Upper lobe of left lung (tissue), 6 donors: ENCODE results near the gene CLEC1A. TPM values are rescaled to one million over a fixed set of nuclear protein-coding genes. Genes with fewer than 3 reads are reported as not detected.

Source experiments
- ATAC-seq, 2 donors: fragments of 200-7000 bp; cut with Tn5 transposase; one replicate each; pipeline ENCODE4 v1.9.1; 2022; ENCODE audit warnings: mild to moderate bottlenecking in 2 of 2, moderate library complexity in 2 of 2; ENCODE audit not compliant: low FRiP score in 2 of 2
- DNase-seq, 2 donors: peaks; one replicate each; pipeline ENCODE4 v3.0.0-alpha.2; 2019 to 2020
- H3K27ac ChIP-seq, 4 donors: fragments of 200-600 bp; sonication (generic); one replicate each; pipeline ENCODE4 v1.5.1; 2016 to 2019
- H3K27me3 ChIP-seq, 4 donors: fragments of 200-600 bp; sonication (generic); one replicate each; pipeline ENCODE4 v1.5.1; 2017 to 2019
- H3K36me3 ChIP-seq, 4 donors: fragments of 200-600 bp; sonication (generic); one replicate each; pipeline ENCODE4 v1.5.1; 2016 to 2019
- H3K4me1 ChIP-seq, 4 donors: fragments of 200-600 bp; sonication (generic); one replicate each; pipeline ENCODE4 v1.5.1; 2018 to 2019
- H3K4me3 ChIP-seq, 4 donors: fragments of 200-600 bp; sonication (generic); one replicate each; pipeline ENCODE4 v1.5.1; 2017 to 2019; ENCODE audit warnings: mild to moderate bottlenecking in 2 of 4, moderate library complexity in 1 of 4
- H3K9me3 ChIP-seq, 4 donors: fragments of 200-600 bp; sonication (generic); one replicate each; pipeline ENCODE4 v1.5.1; 2018 to 2019
- CTCF ChIP-seq, 6 experiments: fragments of 450-650 bp in 4 of 6; fragments of 200-600 bp in 2 of 6; sonication (generic) in 2 of 6; IDR thresholded peaks; one replicate each; pipeline ENCODE4 v1.5.1; 2016 to 2019; ENCODE audit warnings: antibody characterized with exemption in 6 of 6
- EP300 ChIP-seq, 4 donors: sonication (generic); formaldehyde crosslinking; IDR thresholded peaks; one replicate each; pipeline ENCODE4 v1.5.1; 2017; ENCODE audit warnings: antibody characterized with exemption in 4 of 4, control low read depth in 2 of 4
- POLR2A ChIP-seq, 4 donors: fragments of 450-650 bp; IDR thresholded peaks; one replicate each; pipeline ENCODE4 v1.5.1; 2016 to 2017; ENCODE audit warnings: antibody characterized with exemption in 4 of 4, mild to moderate bottlenecking in 2 of 4
- POLR2AphosphoS5 ChIP-seq, 2 donors: sonication (generic); formaldehyde crosslinking; IDR thresholded peaks; one replicate each; pipeline ENCODE4 v1.5.1; 2017; ENCODE audit warnings: antibody characterized with exemption in 2 of 2
- WGBS, 2 donors: methylation state at CpG; one replicate each; pipeline ENCODE4 v1.1.5; 2017 to 2018; 5-methylcytosine and 5-hydroxymethylcytosine counted together
- total RNA-seq, 6 donors: library from RNA; depleted of rRNA in 4 of 6; stranded (reverse); fragments of >200 nt in 4 of 6; gene quantifications; one replicate each; pipeline versions ENCODE4 v1.1.0 to v1.2.1, GENCODE V29; 2016 to 2021
- donor health status: DM: no; HTN: no; CAD: no; lungs with moderate emphysema.
- donor health status: DM: no; HTN: yes; CAD: no; lungs with severe emphysema.

Gene CLEC1A
- total RNA-seq, 6 donors from 2014 or later: 3.9 to 13.0 (median 6.3) TPM

- peaks cover 0 to 13% (median 8%) of the 10 kb centered on the region in 4 donors for H3K4me1 ChIP-seq
- no peaks in the 10 kb centered on the region for H3K9me3 ChIP-seq
- ATAC-seq (no peak), DNase-seq (no peak)
- no peaks in the 10 kb centered on the region for H3K27me3 ChIP-seq
- TF ChIP-seq POLR2AphosphoS5 (IDR thresholded peaks at IDR 0.05) (no peak), CTCF (IDR thresholded peaks at IDR 0.05) (no peak), POLR2A (IDR thresholded peaks at IDR 0.05) (no peak), EP300 (IDR thresholded peaks at IDR 0.05) (no peak)
- H3K4me3 ChIP-seq: no peak overlapping the region
- H3K27ac ChIP-seq: peak overlapping the region in 1 of 4 donors; percentile 71
- peaks cover 0 to 4% (median 0%) of the 10 kb centered on the region in 4 donors for H3K36me3 ChIP-seq
Measured at GRCh38 chr12:10088031-10088430, 10.8 kb downstream of the CLEC1A start.

- DNase-seq: no peak
- peaks cover 0 to 4% (median 0%) of the 10 kb centered on the region in 4 donors for H3K36me3 ChIP-seq
- no peaks in the 10 kb centered on the region for H3K9me3 ChIP-seq
- no peak for TF ChIP-seq EP300 (IDR thresholded peaks at IDR 0.05)
- no peak for TF ChIP-seq CTCF (IDR thresholded peaks at IDR 0.05)
- TF ChIP-seq POLR2A (IDR thresholded peaks at IDR 0.05): no peak
- TF ChIP-seq POLR2AphosphoS5 (IDR thresholded peaks at IDR 0.05): no peak
- peak overlapping the region in 1 of 4 donors; percentile 35 for H3K27ac ChIP-seq
- no peak overlapping the region for H3K4me3 ChIP-seq
- no peaks in the 10 kb centered on the region for H3K27me3 ChIP-seq
- no peak for ATAC-seq
- peaks cover 0 to 20% (median 9%) of the 10 kb centered on the region in 4 donors for H3K4me1 ChIP-seq
- 73 to 78% methylated on average over 3 of the region's 3 CpGs for WGBS, 2 donors
Measured at GRCh38 chr12:10086387-10086786, 12.4 kb downstream of the CLEC1A start.

GRCh38 chr12:10084733-10085132, 14.1 kb downstream of the CLEC1A start:
- peaks cover 0 to 20% (median 6%) of the 10 kb centered on the region in 4 donors for H3K4me1 ChIP-seq
- H3K27me3 ChIP-seq: no peaks in the 10 kb centered on the region
- H3K4me3 ChIP-seq: no peak overlapping the region
- ATAC-seq (no peak), DNase-seq (no peak)
- no peaks in the 10 kb centered on the region for H3K9me3 ChIP-seq
- TF ChIP-seq CTCF (IDR thresholded peaks at IDR 0.05) (no peak), POLR2AphosphoS5 (IDR thresholded peaks at IDR 0.05) (no peak), POLR2A (IDR thresholded peaks at IDR 0.05) (no peak), EP300 (IDR thresholded peaks at IDR 0.05) (no peak)
- WGBS, 2 donors: 83 to 96% methylated on average over 6 of the region's 6 CpGs
- H3K27ac ChIP-seq: no peak overlapping the region
- peaks cover 0 to 16% (median 0%) of the 10 kb centered on the region in 4 donors for H3K36me3 ChIP-seq

GRCh38 chr12:10082117-10082874, 16.5 kb downstream of the CLEC1A start:
- Histone ChIP-seq H3K27ac (peak overlapping the region in 1 of 4 donors; percentile 53), H3K27me3 (no peaks in the 10 kb centered on the region), H3K4me3 (no peak overlapping the region), H3K9me3 (no peaks in the 10 kb centered on the region), H3K4me1 (peaks cover 0 to 14% (median 4%) of the 10 kb centered on the region in 4 donors), H3K36me3 (peaks cover 0 to 24% (median 0%) of the 10 kb centered on the region in 4 donors)
- ATAC-seq: no peak
- TF ChIP-seq POLR2A (IDR thresholded peaks at IDR 0.05): no peak
- no peak for TF ChIP-seq POLR2AphosphoS5 (IDR thresholded peaks at IDR 0.05)
- TF ChIP-seq EP300 (IDR thresholded peaks at IDR 0.05): no peak
- no peak for TF ChIP-seq CTCF (IDR thresholded peaks at IDR 0.05)
- WGBS, 2 donors: 55 to 67% methylated on average over 5 of the region's 5 CpGs
- no peak for DNase-seq

GRCh38 chr12:10075451-10075850, 23.3 kb downstream of the CLEC1A start:
- Histone ChIP-seq H3K4me3 (no peak overlapping the region), H3K4me1 (no peaks in the 10 kb centered on the region), H3K27ac (no peak overlapping the region), H3K27me3 (no peaks in the 10 kb centered on the region), H3K36me3 (peaks cover 0 to 24% (median 0%) of the 10 kb centered on the region in 4 donors), H3K9me3 (no peaks in the 10 kb centered on the region)
- no peak for DNase-seq
- ATAC-seq: no peak
- no peak for TF ChIP-seq POLR2A (IDR thresholded peaks at IDR 0.05)
- TF ChIP-seq POLR2AphosphoS5 (IDR thresholded peaks at IDR 0.05): no peak
- TF ChIP-seq EP300 (IDR thresholded peaks at IDR 0.05): no peak
- TF ChIP-seq CTCF (IDR thresholded peaks at IDR 0.05): no peak
